HG03039 (cell line): ENCODE measurements around the gene TP53I11.

Source experiments
- ATAC-seq: cut with Tn5 transposase; IDR thresholded peaks from one replicate; pipeline ENCODE4 v1.9.1; 2021; ENCODE audit warnings: mild to moderate bottlenecking, moderate library complexity; ENCODE audit not compliant: unreplicated experiment

TP53I11 gene

DNA sequence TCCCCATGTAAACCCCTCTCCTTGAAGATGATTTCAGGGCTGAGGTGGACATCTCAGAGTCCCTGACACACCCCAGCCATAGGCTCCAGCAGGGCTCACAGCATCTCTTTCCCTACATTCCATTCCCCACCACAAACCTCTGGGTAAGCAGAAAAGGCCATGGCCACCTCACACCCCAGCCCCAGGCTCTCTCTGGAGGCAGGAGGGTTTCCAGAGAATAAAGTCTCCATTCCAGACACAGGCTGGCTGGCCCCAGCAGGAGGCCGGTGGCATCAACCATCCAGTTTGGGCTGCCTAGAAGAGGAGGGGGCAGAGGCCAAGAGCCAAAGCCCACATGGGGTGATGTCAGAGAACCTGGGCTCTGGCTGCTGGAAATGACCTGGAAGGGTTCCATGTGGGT is 61.4 kb downstream of the TP53I11 start:
- ATAC-seq = no peak

DNA sequence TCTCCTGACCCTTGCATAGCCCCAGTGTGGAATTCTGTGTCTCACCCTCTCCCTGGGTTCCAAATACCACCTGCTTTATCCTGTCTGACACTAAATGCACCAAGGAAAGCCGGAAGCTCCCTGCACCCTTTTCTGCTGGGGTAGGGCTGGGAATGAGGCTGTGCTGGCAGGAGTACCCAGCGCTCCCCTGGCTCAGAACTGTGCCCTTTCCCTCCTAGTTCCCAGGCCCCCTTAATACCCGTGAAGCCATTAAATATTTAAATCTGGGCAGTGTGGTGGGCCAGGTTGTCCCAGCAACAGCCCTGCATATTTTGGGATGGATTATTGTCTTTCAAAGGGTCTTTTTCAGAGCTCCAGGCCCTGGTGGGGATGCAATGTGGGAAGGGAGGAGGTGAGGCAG is 63.0 kb downstream of the TP53I11 start:
- no peak for ATAC-seq

DNA sequence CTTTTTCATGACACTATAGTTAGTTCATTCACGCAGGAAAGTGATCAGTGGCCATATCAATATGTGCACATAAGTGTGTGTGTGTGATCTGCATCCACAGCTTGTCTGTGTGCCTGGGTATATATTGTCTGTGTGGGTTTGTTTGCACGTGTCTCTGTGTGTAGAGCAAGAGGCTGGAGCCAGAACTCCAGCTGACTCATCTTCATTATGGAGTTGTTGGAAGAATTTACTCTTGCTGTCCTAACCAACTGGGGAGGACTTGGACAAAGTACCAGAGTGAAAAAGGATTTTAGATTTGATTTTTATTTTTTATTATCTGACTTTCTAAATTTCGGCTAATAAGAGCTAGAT is 63.9 kb downstream of the TP53I11 start:
- ATAC-seq = no peak

DNA sequence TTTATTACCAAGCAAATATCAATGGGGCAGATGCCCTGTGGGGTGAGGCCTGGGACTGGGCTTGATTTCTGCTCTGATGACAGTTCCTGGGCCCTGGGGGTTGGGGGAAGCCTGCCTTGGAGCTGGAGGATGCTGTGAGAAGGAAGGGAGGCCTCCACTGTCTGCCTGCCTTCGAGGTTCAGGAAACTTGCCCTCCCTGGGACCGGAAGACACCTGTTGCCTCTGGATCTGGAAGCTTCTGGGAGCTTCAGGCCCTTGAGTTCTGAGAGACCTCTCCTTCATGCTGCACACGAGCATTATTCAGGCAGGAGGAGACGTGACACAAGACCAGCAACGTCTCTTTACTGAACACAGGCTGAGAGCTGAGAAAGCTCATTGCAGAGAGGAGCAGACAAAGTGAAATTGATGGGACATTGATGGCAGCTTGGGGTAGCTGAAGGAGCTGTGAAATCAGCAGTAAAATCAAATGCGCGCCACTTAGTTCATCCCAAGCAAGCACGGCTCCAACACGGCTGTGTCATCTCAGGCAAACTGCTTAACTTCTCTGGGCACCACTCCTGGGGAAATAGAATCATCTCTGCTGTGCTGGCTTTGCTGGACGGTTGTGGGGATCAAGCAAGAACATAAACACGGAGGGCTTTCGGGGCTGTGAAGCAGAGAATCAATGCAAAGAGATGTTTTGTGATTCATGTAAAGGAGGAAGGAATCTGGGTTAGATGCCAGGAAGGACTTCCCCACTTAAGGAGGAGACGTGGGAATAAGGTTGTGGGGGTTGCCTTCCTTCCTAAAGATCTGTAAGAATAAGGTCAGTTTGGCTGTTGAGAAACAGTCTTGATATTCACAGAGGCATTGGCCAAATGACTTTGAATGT is 64.5 kb downstream of the TP53I11 start:
- no peak for ATAC-seq

DNA sequence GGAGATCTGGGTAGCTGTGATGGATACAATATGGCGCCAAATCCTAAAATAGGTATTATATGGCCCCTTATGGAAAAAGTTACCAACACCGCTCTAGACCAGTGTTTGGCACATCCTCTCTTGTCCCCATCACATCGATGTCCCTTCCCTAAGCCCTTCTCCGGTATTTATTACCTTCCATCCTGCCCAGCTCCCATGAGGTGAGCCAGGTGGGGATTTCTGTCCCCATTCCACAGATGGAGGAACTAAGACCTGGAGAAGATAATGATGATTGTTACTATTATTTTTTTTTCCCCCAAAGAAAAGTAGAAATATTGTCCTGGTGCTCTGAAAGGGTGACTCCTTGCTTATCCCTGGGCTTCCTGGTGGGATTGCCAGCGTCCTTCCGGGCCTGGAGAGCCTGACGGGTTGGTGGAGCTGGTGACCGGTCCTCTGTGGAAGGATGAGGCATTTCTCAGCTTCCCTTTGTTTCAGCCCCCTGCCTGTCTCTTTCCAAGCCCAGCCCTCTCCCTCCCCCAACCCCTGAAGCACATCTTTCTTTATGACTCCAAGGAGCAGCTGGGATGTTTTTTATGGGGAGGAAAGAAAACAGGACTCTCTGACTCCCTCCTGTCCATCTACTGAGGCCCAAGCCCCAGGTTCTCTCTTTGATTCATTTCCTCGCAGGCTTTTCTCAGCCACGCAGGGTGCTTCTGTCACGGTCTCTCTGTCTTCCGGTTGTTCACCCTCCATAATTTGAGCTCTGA is 65.4 kb downstream of the TP53I11 start:
- no peak for ATAC-seq

DNA sequence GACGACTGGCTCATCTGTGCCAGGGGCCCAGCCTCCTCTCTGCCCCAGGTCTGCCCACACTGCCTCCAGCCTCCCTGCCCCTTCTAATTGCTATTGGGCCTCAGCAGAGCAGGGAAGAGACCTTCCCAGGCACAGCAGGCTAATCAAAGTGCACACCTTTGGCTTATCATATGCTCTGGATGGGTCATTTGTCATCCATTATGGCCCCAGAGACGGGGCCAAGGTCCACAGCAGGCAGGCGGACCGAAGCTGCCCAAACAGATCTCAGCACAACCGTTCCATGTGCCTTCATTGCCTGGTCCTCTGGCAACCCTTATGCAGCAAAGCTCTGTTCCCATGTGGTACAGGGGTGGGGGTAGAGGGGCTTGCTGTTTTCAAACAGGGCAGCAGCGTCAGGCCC is 66.6 kb downstream of the TP53I11 start:
- no peak for ATAC-seq

DNA sequence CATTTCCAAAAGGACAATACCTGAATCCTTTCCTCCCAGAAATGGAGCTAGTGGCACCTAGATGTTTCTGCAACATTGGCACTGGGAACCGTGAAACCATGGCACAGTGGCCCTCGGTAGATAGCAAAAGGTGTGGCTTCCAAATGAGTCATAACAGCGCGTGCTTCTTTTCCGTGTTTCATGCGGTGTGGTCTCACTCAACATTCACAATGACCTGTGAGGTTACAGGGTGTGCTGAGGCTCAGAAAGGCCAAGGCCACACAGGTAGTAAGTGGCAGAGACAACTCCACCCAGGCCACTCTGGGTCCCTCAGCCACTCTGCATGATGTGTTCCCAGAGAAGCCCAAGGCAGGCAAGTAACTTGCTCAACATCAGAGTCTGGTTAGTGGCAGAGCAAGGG is 67.4 kb downstream of the TP53I11 start:
- no peak for ATAC-seq
